Activated T-cell treated with anti-CD3 and anti-CD28 coated beads for 1 hour (primary cell): Measurements from ENCODE around the gene ATP5F1E.

Experiments
- DNase-seq: peaks from one replicate; pipeline ENCODE4 v3.0.0-alpha.2; 2020; ENCODE audit warnings: low read depth

Gene ATP5F1E

GRCh38 chr20:59032023-59032712, at the start of gene ATP5F1E:
Gene ATP5F1E (minus strand): TSS chr20:59032335. CDS start chr20:59032251, 84 bp downstream.
- DNase-seq: peak; percentile 95

- no peak for DNase-seq
Measured at GRCh38 chr20:59081036-59081435, 48.9 kb upstream of the ATP5F1E start.

GRCh38 chr20:59078231-59078630, 46.1 kb upstream of the ATP5F1E start:
- DNase-seq: no peak

- no peak for DNase-seq
Measured at GRCh38 chr20:59077705-59078104, 45.6 kb upstream of the ATP5F1E start.

GRCh38 chr20:59075934-59076508, 43.9 kb upstream of the ATP5F1E start:
- no peak for DNase-seq

- DNase-seq: no peak
Measured at GRCh38 chr20:59074456-59074855, 42.3 kb upstream of the ATP5F1E start.

GRCh38 chr20:59073582-59073981, 41.4 kb upstream of the ATP5F1E start:
- no peak for DNase-seq

- no peak for DNase-seq
Measured at GRCh38 chr20:59071216-59071615, 39.1 kb upstream of the ATP5F1E start.

- no peak for DNase-seq
Measured at GRCh38 chr20:59069026-59069425, 36.9 kb upstream of the ATP5F1E start.

- DNase-seq: no peak
Measured at GRCh38 chr20:59068534-59068933, 36.4 kb upstream of the ATP5F1E start.

- no peak for DNase-seq
Measured at GRCh38 chr20:59064214-59064722, 32.1 kb upstream of the ATP5F1E start.

- no peak for DNase-seq
Measured at GRCh38 chr20:59063358-59064213, 31.5 kb upstream of the ATP5F1E start.

- DNase-seq: no peak
Measured at GRCh38 chr20:59062081-59062480, 29.9 kb upstream of the ATP5F1E start.

- no peak for DNase-seq
Measured at GRCh38 chr20:59055302-59055701, 23.2 kb upstream of the ATP5F1E start.

GRCh38 chr20:59051666-59052185, 19.6 kb upstream of the ATP5F1E start:
- no peak for DNase-seq

GRCh38 chr20:59050437-59050836, 18.3 kb upstream of the ATP5F1E start:
- DNase-seq: no peak

- DNase-seq: no peak
Measured at GRCh38 chr20:59048681-59049030, 16.5 kb upstream of the ATP5F1E start.

- DNase-seq: no peak
Measured at GRCh38 chr20:59047938-59048680, 16.0 kb upstream of the ATP5F1E start.

GRCh38 chr20:59046862-59047261, 14.7 kb upstream of the ATP5F1E start:
- DNase-seq: no peak

- no peak for DNase-seq
Measured at GRCh38 chr20:59044796-59045195, 12.7 kb upstream of the ATP5F1E start.

- no peak for DNase-seq
Measured at GRCh38 chr20:59044295-59044694, 12.2 kb upstream of the ATP5F1E start.

- no peak for DNase-seq
Measured at GRCh38 chr20:59043698-59044097, 11.6 kb upstream of the ATP5F1E start.
